ENCODE data around the gene TPCN2.

TPCN2 gene

DNA sequence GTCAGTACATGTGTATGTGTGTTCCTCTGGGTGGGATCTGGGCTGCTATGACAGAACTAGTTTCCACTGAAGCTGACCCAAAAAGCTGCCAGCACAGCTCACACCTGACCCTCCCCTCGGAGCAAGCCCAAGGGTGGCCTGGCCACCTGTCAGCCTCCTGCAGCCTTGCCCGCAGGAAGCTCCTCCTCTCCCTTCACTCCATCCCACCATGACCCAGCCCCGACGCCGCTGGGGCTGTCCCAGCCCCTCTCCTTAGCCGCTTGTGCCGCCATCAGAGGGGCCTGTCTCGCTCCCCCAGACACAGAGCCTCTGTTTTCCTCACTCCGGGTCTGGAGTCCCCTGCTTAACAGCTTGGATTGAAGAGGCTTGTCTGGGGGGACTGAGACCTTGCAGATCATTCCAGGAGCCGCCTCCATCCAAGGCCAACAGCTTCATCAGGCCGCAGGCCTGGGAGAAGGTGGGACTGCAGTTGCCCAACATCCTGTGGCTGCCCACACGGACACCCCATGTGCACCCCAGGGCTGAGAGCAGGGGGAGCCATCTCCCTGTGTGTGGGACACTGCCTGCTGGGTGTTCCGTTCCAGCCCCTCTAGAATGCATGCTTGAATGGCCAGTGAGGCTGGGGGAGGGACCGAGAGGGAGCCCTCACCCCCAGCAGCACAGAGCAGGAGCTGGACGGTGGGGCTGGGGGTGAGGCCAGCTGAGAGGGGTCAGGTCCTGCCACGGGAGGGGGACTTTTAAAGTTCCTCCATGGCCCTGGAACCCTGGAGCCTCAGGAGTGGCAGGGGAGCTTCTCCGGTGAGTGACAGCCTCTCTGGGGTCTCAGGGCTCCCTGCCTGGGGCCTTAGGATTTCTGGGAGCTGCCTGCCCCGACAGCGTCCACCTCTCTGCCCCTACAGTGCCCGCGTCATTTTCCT, 36.4 kb upstream of the TPCN2 start:
- H3K4me3 ChIP-seq (ENCODE audit: low read depth in 1 of 2, low read length in 2 of 2): peak overlapping the region; percentile 89 to 96
- H3K36me3 ChIP-seq (ENCODE audit: insufficient read depth, low read length): peaks cover 34% of the 10 kb centered on the region
- H3K27ac ChIP-seq (ENCODE audit: low read depth, low read length): peak overlapping the region; percentile 99
- no peaks in the 10 kb centered on the region for H3K27me3 ChIP-seq (ENCODE audit: control insufficient read depth in 1 of 2, insufficient read depth in 2 of 2, low read length in 2 of 2)
- H3K4me1 ChIP-seq (ENCODE audit: insufficient read depth, low read length): peaks cover 52% of the 10 kb centered on the region
- no peaks in the 10 kb centered on the region for H3K9me3 ChIP-seq (ENCODE audit: low read length)
- peak overlapping the region; percentile 82 for H3K9ac ChIP-seq (ENCODE audit: low read length)

DNA sequence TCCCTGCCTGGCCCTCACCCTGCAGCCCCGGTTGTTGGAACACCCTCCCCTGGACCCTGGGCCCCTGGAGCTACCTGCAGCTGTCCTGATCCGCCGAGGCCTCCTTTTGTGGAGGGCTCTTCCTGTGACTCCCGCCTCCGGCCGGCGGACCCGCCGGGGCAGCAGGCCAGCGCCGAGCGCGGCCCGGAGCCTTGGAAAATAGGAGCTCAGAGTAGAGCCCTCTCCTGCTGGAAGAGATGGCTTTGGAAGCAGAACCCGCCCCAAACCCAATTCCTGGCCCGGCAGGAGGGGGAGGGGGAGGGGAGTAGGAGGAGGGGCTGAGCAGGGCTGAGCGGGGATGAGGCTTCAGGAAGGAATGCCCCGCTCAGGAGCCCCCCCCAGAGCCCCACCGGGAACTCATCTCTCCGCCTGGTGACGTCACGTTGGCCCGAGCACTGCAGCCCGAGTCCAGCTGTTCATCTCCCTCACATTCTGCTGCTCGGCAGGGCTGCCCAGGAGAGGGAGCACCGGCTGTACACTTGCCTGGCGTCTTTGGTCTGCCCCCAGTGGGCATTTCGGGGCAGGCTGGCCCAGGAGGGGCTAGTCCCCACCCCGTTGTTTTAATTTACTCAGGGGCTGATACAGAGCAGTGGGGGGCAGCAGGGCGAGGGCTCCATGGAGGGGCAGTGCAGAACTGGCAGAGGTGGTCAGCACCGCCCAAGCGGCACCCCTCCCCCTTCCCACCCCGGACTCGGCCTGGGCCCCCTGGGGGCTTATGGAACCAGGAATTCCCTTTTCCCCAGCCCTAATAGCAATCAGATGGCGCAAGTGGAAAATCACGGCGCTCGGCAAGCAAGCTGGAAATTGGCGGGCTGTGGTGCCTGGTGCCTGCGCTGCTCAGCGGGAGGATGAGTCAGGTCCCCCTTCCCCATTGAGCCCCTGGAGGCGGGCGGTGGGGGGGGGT, 35.5 kb upstream of the TPCN2 start, which contains the start of gene MRGPRF:
Gene MRGPRF, minus strand, starts transcription at position 238 of the 943 bp plus-strand sequence. CDS start 3,345 bp downstream, outside the sequence.
- H3K4me3 ChIP-seq (ENCODE audit: low read depth in 1 of 2, low read length in 2 of 2): peak within 1 kb of the TSS; percentile 89 to 96
- H3K36me3 ChIP-seq (ENCODE audit: insufficient read depth, low read length): peaks cover 24% of the 10 kb centered on the region
- H3K27me3 ChIP-seq (ENCODE audit: control insufficient read depth in 1 of 2, insufficient read depth in 2 of 2, low read length in 2 of 2): no peaks in the 10 kb centered on the region
- peak within 1 kb of the TSS; percentile 82 for H3K9ac ChIP-seq (ENCODE audit: low read length)
- peaks cover 45% of the 10 kb centered on the region for H3K4me1 ChIP-seq (ENCODE audit: insufficient read depth, low read length)
- H3K27ac ChIP-seq (ENCODE audit: low read depth, low read length): peak within 1 kb of the TSS; percentile 99
- no peaks in the 10 kb centered on the region for H3K9me3 ChIP-seq (ENCODE audit: low read length)

DNA sequence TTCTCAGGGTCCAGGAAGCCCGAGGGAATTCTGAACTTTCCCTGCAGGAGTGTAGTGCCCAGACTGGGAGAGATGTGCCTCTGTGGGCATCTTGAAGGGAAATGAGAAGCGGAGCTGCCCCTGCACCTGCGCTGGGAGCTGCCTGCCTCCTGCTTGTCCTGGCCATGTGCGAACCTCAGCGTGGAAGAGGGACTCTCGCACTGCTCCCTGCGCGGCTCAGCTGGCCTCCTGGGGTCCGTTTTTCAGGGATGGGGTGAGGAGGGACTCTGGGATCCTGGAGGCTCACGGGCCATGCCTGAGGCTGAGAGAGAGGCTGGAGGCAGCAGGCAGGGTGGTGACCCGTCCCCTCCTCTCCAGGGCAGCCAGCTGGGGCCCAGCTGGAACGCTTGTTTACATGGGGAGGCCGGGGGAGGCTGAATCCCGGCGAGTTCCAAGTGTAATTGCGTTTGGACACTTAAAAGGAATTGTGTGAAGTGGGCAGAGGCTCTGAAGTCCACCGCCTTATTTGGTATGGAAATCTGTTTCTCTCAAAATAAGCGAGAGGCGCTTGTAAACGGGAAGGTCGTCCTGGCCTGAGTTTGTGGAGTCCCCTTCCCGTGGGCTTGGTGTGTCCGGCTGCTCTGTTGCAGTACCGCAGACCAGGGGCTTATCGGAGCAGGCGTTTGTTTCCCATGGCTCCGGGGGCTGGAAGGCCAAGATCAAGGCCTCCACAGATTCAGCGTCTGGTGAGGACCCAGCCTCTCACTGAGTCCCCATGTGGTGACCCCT, 34.5 kb upstream of the TPCN2 start:
- H3K4me1 ChIP-seq (ENCODE audit: insufficient read depth, low read length): peaks cover 44% of the 10 kb centered on the region

DNA sequence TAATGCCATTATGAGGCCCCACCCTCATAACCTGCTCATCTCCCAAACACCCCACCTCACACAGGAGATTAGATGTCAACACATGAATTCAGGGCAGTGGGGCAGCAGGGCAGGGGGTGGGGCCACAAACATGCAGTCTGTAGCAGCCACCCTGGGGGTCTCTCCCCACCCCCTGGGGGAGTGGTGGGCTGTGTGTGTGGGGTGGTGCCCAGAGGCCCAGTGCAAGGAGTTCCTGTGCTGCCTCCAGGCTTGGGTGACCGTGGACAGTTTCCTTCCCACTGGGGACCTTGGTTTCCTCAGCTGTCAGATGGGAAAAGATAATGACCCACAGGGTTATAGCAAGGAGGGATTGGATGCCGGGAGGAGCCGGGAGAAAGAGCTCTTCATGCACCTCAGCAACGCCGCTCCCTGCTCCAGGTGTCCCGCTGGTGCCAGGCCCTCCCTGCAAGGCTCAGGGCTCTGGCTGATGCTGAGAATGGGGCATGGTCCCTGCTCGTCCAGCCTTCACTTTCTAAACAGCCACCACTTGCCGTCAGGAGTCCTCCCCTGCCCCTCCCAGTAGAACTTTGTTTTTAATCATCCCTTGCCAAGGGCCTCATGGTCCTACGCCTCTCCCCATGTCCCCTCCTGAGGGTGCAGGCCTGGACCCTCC, 33.7 kb upstream of the TPCN2 start:
- Histone ChIP-seq H3K36me3 (ENCODE audit: insufficient read depth, low read length) (peaks cover 8% of the 10 kb centered on the region), H3K9ac (ENCODE audit: low read length) (peak overlapping the region; percentile 62), H3K27ac (ENCODE audit: low read depth, low read length) (peak overlapping the region; percentile 99), H3K4me3 (ENCODE audit: low read depth in 1 of 2, low read length in 2 of 2) (peak overlapping the region in 1 of 2 donors; percentile 96), H3K4me1 (ENCODE audit: insufficient read depth, low read length) (peaks cover 42% of the 10 kb centered on the region), H3K9me3 (ENCODE audit: low read length) (no peaks in the 10 kb centered on the region), H3K27me3 (ENCODE audit: control insufficient read depth in 1 of 2, insufficient read depth in 2 of 2, low read length in 2 of 2) (no peaks in the 10 kb centered on the region)

More for the DNA sequence above, 34.5 kb upstream of the TPCN2 start:
- Histone ChIP-seq H3K9me3 (ENCODE audit: low read length) (no peaks in the 10 kb centered on the region), H3K4me3 (ENCODE audit: low read depth in 1 of 2, low read length in 2 of 2) (peak overlapping the region; percentile 89 to 96), H3K36me3 (ENCODE audit: insufficient read depth, low read length) (peaks cover 15% of the 10 kb centered on the region), H3K9ac (ENCODE audit: low read length) (peak overlapping the region; percentile 77), H3K27me3 (ENCODE audit: control insufficient read depth in 1 of 2, insufficient read depth in 2 of 2, low read length in 2 of 2) (no peaks in the 10 kb centered on the region), H3K27ac (ENCODE audit: low read depth, low read length) (peak overlapping the region; percentile 99)

DNA sequence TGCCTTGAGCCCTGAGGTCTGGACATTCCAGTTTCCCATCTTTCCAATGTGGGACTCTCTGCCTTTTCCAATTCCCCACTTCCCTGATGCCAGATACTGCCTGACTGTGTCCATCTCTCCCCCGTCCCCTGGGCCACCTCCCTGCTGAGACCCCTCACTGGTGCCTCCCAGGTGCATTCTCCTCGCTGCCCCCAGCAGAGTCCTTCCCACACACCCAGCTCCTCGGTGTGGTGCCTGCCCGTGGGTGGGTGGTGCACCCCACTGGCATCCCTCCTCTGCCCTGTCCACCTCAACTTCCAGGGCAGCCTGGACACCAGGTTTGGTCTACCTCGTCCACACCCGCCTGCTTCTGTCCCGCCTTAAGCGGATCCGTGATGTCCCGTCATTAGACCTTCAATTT, 30.8 kb upstream of the TPCN2 start:
- H3K27me3 ChIP-seq (ENCODE audit: control insufficient read depth in 1 of 2, insufficient read depth in 2 of 2, low read length in 2 of 2): no peaks in the 10 kb centered on the region
- no peaks in the 10 kb centered on the region for H3K9me3 ChIP-seq (ENCODE audit: low read length)
- H3K27ac ChIP-seq (ENCODE audit: low read depth, low read length): peak overlapping the region; percentile 8
- H3K4me1 ChIP-seq (ENCODE audit: insufficient read depth, low read length): peaks cover 42% of the 10 kb centered on the region
- H3K4me3 ChIP-seq (ENCODE audit: low read depth in 1 of 2, low read length in 2 of 2): no peak overlapping the region
- H3K9ac ChIP-seq (ENCODE audit: low read length): no peak overlapping the region
- no peaks in the 10 kb centered on the region for H3K36me3 ChIP-seq (ENCODE audit: insufficient read depth, low read length)

DNA sequence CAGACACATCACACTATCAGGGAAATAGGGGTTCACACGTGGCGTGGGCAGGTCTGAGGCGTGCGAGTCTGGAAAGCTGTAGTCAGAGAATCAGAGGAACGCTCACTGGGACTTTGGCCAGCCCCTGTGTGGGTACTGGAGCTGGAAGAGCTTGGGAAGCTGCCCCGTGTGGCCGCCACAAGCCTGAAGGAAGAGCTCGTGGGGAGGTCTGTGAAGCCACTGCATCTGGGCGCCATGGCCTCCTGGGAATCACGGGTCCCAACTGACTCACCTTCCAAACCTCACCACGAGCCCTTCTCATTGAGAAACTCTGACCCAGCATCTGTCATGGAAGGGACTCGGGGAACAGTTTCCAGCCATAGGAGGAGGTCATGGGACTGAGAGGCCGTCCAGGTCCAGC, 29.8 kb upstream of the TPCN2 start:
- Histone ChIP-seq H3K9me3 (ENCODE audit: low read length) (no peaks in the 10 kb centered on the region), H3K27ac (ENCODE audit: low read depth, low read length) (peak overlapping the region; percentile 55), H3K4me3 (ENCODE audit: low read depth in 1 of 2, low read length in 2 of 2) (no peak overlapping the region), H3K27me3 (ENCODE audit: control insufficient read depth in 1 of 2, insufficient read depth in 2 of 2, low read length in 2 of 2) (no peaks in the 10 kb centered on the region), H3K4me1 (ENCODE audit: insufficient read depth, low read length) (peaks cover 41% of the 10 kb centered on the region), H3K36me3 (ENCODE audit: insufficient read depth, low read length) (no peaks in the 10 kb centered on the region), H3K9ac (ENCODE audit: low read length) (no peak overlapping the region)

DNA sequence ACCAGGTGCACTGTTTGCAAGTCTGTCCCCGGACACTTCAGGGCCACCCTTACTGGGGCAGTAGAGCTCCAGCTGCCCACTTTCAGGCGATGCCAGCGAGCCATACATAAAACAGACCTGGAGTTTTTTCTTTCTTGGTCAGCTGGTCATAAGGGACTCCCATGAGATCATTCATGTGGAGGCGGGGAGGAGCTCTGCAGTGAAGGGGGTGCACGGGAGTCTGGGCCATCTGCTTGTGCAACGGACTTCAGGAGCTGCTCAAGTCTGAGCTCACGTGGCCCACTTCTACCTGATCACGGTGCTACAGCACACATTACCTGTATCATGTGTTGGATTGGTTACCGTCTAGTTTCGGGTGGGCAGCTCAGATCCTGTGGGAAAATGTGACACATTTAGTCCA, 26.5 kb upstream of the TPCN2 start:
- Histone ChIP-seq H3K4me3 (ENCODE audit: low read depth in 1 of 2, low read length in 2 of 2) (no peak overlapping the region), H3K9ac (ENCODE audit: low read length) (no peak overlapping the region), H3K27ac (ENCODE audit: low read depth, low read length) (no peak overlapping the region), H3K9me3 (ENCODE audit: low read length) (no peaks in the 10 kb centered on the region), H3K27me3 (ENCODE audit: control insufficient read depth in 1 of 2, insufficient read depth in 2 of 2, low read length in 2 of 2) (no peaks in the 10 kb centered on the region), H3K36me3 (ENCODE audit: insufficient read depth, low read length) (no peaks in the 10 kb centered on the region), H3K4me1 (ENCODE audit: insufficient read depth, low read length) (peaks cover 23% of the 10 kb centered on the region)

DNA sequence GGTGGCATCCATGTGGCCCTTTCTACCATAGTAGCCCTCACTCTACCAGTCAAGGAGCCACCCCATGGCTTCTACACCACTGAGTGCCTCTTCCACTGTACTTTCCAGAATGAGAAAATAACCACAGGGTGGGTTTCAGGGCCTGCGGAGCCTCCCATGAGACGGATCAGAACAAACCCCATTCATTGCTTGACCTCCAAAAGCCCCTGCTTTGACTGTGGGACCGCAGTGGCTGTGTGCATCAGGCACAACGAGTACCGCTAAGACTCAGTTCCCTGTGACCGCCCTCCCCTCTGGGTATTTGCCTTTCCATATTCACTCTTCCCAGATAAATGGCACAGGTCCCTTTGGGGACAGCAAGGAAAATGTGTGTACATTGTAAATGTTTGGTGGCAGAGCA, 24.2 kb upstream of the TPCN2 start:
- Histone ChIP-seq H3K9me3 (ENCODE audit: low read length) (no peaks in the 10 kb centered on the region), H3K4me1 (ENCODE audit: insufficient read depth, low read length) (peaks cover 10% of the 10 kb centered on the region), H3K36me3 (ENCODE audit: insufficient read depth, low read length) (no peaks in the 10 kb centered on the region), H3K27me3 (ENCODE audit: control insufficient read depth in 1 of 2, insufficient read depth in 2 of 2, low read length in 2 of 2) (no peaks in the 10 kb centered on the region), H3K4me3 (ENCODE audit: low read depth in 1 of 2, low read length in 2 of 2) (no peak overlapping the region), H3K27ac (ENCODE audit: low read depth, low read length) (no peak overlapping the region), H3K9ac (ENCODE audit: low read length) (no peak overlapping the region)

DNA sequence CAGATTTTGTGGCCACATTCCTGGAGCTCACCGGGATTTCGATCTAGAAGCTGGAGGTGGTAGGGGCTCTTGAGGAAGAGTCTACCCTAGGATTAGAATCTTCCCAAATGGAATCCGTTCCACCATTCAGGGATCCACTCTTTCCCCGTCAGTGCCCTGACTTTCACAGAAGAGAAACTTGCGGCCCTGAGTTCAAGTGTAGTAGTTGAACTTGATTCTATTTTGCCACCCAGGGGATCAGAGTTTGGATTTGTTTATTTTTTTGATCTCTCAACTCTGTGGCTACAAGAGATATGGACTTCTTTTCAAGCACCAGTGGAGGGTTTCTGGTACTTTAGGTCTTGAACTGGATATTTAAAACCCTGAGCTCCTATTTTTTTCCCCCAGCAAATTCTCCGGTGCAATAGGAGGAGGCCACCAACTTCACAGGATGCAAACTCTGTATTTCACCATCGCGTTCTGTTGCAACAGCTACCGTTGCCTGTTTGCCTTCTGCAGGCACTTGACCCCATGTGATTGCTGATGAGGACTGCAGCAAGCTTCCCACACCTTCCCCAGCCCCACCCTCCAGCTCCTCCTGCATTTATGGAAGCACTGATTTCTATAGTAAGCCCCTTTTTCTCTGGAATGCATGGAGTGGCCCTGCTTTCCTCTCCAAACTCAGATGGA, 20.9 kb upstream of the TPCN2 start:
- no peaks in the 10 kb centered on the region for H3K4me1 ChIP-seq (ENCODE audit: insufficient read depth, low read length)
- H3K9me3 ChIP-seq (ENCODE audit: low read length): no peaks in the 10 kb centered on the region
- no peak overlapping the region for H3K4me3 ChIP-seq (ENCODE audit: low read depth in 1 of 2, low read length in 2 of 2)
- no peak overlapping the region for H3K9ac ChIP-seq (ENCODE audit: low read length)
- no peaks in the 10 kb centered on the region for H3K27me3 ChIP-seq (ENCODE audit: control insufficient read depth in 1 of 2, insufficient read depth in 2 of 2, low read length in 2 of 2)
- no peaks in the 10 kb centered on the region for H3K36me3 ChIP-seq (ENCODE audit: insufficient read depth, low read length)
- no peak overlapping the region for H3K27ac ChIP-seq (ENCODE audit: low read depth, low read length)

DNA sequence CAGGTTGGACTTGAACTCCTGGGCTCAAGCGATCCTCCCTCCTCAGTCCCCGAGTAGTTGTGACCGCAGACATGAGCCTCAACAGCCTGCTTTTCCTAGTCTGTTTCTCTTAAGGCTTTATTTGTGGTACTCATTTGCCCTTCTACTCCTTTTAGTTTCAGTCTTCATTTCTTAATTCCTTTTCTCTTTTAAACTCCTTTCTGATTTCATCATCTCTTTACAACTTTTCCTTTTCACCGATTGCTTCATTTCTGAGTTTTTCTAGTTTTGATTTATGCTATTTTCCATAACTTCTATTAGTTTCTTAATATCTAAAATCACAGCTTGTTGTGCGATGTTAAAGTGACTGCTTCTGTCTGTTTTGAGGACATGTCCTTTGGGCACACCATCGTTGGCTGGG, 18.4 kb upstream of the TPCN2 start:
- Histone ChIP-seq H3K4me3 (ENCODE audit: low read depth in 1 of 2, low read length in 2 of 2) (no peak overlapping the region), H3K9ac (ENCODE audit: low read length) (no peak overlapping the region), H3K27me3 (ENCODE audit: control insufficient read depth in 1 of 2, insufficient read depth in 2 of 2, low read length in 2 of 2) (no peaks in the 10 kb centered on the region), H3K36me3 (ENCODE audit: insufficient read depth, low read length) (no peaks in the 10 kb centered on the region), H3K4me1 (ENCODE audit: insufficient read depth, low read length) (no peaks in the 10 kb centered on the region), H3K27ac (ENCODE audit: low read depth, low read length) (no peak overlapping the region), H3K9me3 (ENCODE audit: low read length) (no peaks in the 10 kb centered on the region)

Measured in muscle layer of colon (tissue), 2 donors.